Esophagus muscularis mucosa (tissue), 4 donors: ENCODE data around the gene ENOSF1. TPM values are rescaled to one million over a fixed set of nuclear protein-coding genes. Genes with fewer than 3 reads are reported as not detected.

Experiments
- DNase-seq: peaks from one replicate; pipeline ENCODE4 v3.0.0-alpha.2; 2017; ENCODE audit errors: extremely low spot score
- H3K27ac ChIP-seq, 4 donors: fragments of 200-600 bp; sonication (generic); replicated peaks in 1 of 4; 1 replicate in 3 of 4; 2 replicates in 1 of 4; pipeline ENCODE4 v1.5.1; 2016 to 2019; ENCODE audit warnings: mild to moderate bottlenecking in 1 of 4
- H3K27me3 ChIP-seq, 4 donors: fragments of 200-600 bp; sonication (generic); one replicate each; pipeline versions ENCODE4 v1.5.1 to v1.6.0; 2016 to 2019
- H3K36me3 ChIP-seq, 4 donors: fragments of 200-600 bp; sonication (generic); one replicate each; pipeline ENCODE4 v1.5.1; 2016 to 2019
- H3K4me1 ChIP-seq, 4 donors: fragments of 200-600 bp; sonication (generic); one replicate each; pipeline ENCODE4 v1.5.1; 2016 to 2019
- H3K4me3 ChIP-seq, 4 donors: fragments of 200-600 bp; sonication (generic); 1 replicate in 2 of 4; 2 replicates in 2 of 4; pipeline ENCODE4 v1.5.1; 2016 to 2019; ENCODE audit warnings: mild to moderate bottlenecking in 4 of 4, moderate library complexity in 1 of 4
- H3K9me3 ChIP-seq, 4 donors: fragments of 200-600 bp; sonication (generic); 1 replicate in 3 of 4; 2 replicates in 1 of 4; pipeline ENCODE4 v1.5.1; 2016 to 2019
- EP300 ChIP-seq: sonication (generic); formaldehyde crosslinking; IDR thresholded peaks from one replicate; pipeline ENCODE4 v1.6.1; 2017; ENCODE audit warnings: antibody characterized with exemption
- POLR2A ChIP-seq: fragments of 450-650 bp; IDR thresholded peaks from one replicate; pipeline ENCODE4 v1.6.1; 2017; ENCODE audit warnings: antibody characterized with exemption, moderate library complexity, mild to moderate bottlenecking, low read depth
- POLR2AphosphoS5 ChIP-seq, 2 donors: sonication (generic); formaldehyde crosslinking; IDR thresholded peaks; one replicate each; pipeline ENCODE4 v1.6.1; 2017; ENCODE audit warnings: antibody characterized with exemption in 2 of 2
- WGBS: methylation state at CpG from one replicate; pipeline ENCODE4 v1.1.5; 2018; 5-methylcytosine and 5-hydroxymethylcytosine counted together
- intact Hi-C: fragments of 100-400 bp; cut with DNase I; formaldehyde crosslinking; loops from one replicate; pipeline ENCODE4 v1.15.1; 2023
- total RNA-seq, 4 donors: library from RNA; depleted of rRNA; stranded (reverse); fragments of >200 nt; gene quantifications; one replicate each; pipeline versions ENCODE4 v1.1.0 to v1.2.1, GENCODE V29; 2016
- TF ChIP-seq, protein P1 (sequence below), 3 experiments: fragments of 200-600 bp in 2 of 3; fragments of 450-650 bp in 1 of 3; sonication (generic) in 2 of 3; IDR thresholded peaks; one replicate each; pipeline ENCODE4 v1.5.1; 2017 to 2019; ENCODE audit warnings: antibody characterized with exemption in 3 of 3, mild to moderate bottlenecking in 2 of 3, moderate library complexity in 1 of 3

The ENOSF1 gene
- total RNA-seq, 4 donors from 2014 or later = 21.6 to 53.2 (median 26.1) TPM

GRCh38 chr18:688323-688722 lies 24.1 kb downstream of the ENOSF1 start:
- intact Hi-C loops = no loop called here
- peaks cover 0 to 2% (median under 1%) of the 10 kb centered on the region in 4 donors for H3K4me1 ChIP-seq
- TF ChIP-seq POLR2AphosphoS5 (IDR thresholded peaks at IDR 0.05) = no peak
- TF ChIP-seq, protein P1, sequence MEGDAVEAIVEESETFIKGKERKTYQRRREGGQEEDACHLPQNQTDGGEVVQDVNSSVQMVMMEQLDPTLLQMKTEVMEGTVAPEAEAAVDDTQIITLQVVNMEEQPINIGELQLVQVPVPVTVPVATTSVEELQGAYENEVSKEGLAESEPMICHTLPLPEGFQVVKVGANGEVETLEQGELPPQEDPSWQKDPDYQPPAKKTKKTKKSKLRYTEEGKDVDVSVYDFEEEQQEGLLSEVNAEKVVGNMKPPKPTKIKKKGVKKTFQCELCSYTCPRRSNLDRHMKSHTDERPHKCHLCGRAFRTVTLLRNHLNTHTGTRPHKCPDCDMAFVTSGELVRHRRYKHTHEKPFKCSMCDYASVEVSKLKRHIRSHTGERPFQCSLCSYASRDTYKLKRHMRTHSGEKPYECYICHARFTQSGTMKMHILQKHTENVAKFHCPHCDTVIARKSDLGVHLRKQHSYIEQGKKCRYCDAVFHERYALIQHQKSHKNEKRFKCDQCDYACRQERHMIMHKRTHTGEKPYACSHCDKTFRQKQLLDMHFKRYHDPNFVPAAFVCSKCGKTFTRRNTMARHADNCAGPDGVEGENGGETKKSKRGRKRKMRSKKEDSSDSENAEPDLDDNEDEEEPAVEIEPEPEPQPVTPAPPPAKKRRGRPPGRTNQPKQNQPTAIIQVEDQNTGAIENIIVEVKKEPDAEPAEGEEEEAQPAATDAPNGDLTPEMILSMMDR (IDR thresholded peaks at IDR 0.05) = no peak
- TF ChIP-seq POLR2A = no peak
- TF ChIP-seq EP300 = no peak
- no peaks in the 10 kb centered on the region for H3K9me3 ChIP-seq
- no peaks in the 10 kb centered on the region for H3K27me3 ChIP-seq
- peaks cover 7 to 71% (median 23%) of the 10 kb centered on the region in 4 donors for H3K36me3 ChIP-seq
- H3K4me3 ChIP-seq = no peak overlapping the region
- 73% methylated on average over 4 of the region's 5 CpGs for WGBS
- no peak overlapping the region for H3K27ac ChIP-seq
- no peak for DNase-seq

GRCh38 chr18:686339-687111 lies 25.9 kb downstream of the ENOSF1 start:
- no peak for DNase-seq
- intact Hi-C loops = no loop called here

GRCh38 chr18:685438-685837 lies 27.0 kb downstream of the ENOSF1 start:
- TF ChIP-seq EP300 = no peak
- TF ChIP-seq, protein P1 (IDR thresholded peaks at IDR 0.05) = no peak
- no peak for TF ChIP-seq POLR2AphosphoS5 (IDR thresholded peaks at IDR 0.05)
- no peak for TF ChIP-seq POLR2A
- WGBS = 88% methylated on average over 3 of the region's 3 CpGs

More at GRCh38 chr18:686339-687111, 25.9 kb downstream of the ENOSF1 start:
- no peaks in the 10 kb centered on the region for H3K9me3 ChIP-seq
- H3K4me3 ChIP-seq = no peak overlapping the region
- H3K27me3 ChIP-seq = no peaks in the 10 kb centered on the region
- TF ChIP-seq POLR2A = no peak
- TF ChIP-seq EP300 = no peak
- no peak for TF ChIP-seq POLR2AphosphoS5 (IDR thresholded peaks at IDR 0.05)
- TF ChIP-seq, protein P1 (IDR thresholded peaks at IDR 0.05) = no peak
- peaks cover under 1 to 71% (median 19%) of the 10 kb centered on the region in 4 donors for H3K36me3 ChIP-seq
- 87% methylated on average over 10 of the region's 11 CpGs for WGBS
- H3K4me1 ChIP-seq = no peaks in the 10 kb centered on the region
- no peak overlapping the region for H3K27ac ChIP-seq

DNA sequence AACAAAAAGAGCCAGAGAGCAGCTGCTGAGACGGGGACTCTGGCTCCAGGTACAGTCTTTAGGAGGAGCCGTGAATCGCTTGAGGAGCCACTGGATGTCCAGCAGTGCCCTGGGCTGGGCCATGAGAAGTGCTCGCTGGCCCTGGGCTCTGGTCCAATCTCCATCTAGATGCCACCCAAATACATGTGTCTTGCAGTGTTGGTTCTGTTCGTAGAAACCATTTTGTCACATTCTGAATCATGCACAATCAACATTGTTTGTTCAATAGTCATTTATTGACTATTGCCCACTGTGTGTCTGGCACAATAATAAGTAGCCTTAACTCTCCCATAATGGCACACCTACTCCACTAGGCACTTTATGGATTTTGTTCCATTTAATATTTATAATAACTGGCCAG lies 28.9 kb downstream of the ENOSF1 start:
- Histone ChIP-seq H3K27ac (no peak overlapping the region), H3K9me3 (no peaks in the 10 kb centered on the region), H3K36me3 (peaks cover 0 to 78% (median 27%) of the 10 kb centered on the region in 4 donors), H3K4me1 (peaks cover 0 to 1% (median 0%) of the 10 kb centered on the region in 4 donors), H3K27me3 (no peaks in the 10 kb centered on the region), H3K4me3 (no peak overlapping the region)
- intact Hi-C loops = no loop called here
- 98% methylated on average over 5 of the region's 5 CpGs for WGBS
- no peak for DNase-seq
- no peak for TF ChIP-seq POLR2AphosphoS5 (IDR thresholded peaks at IDR 0.05)
- no peak for TF ChIP-seq POLR2A
- TF ChIP-seq, protein P1 (IDR thresholded peaks at IDR 0.05) = no peak
- no peak for TF ChIP-seq EP300

More at GRCh38 chr18:685438-685837, 27.0 kb downstream of the ENOSF1 start:
- intact Hi-C loops = no loop called here
- no peaks in the 10 kb centered on the region for H3K9me3 ChIP-seq
- peaks cover 0 to 73% (median 25%) of the 10 kb centered on the region in 4 donors for H3K36me3 ChIP-seq
- no peak for DNase-seq
- no peaks in the 10 kb centered on the region for H3K4me1 ChIP-seq
- no peak overlapping the region for H3K4me3 ChIP-seq
- no peak overlapping the region for H3K27ac ChIP-seq
- H3K27me3 ChIP-seq = no peaks in the 10 kb centered on the region
